Measurements from ENCODE around the gene CCDC74A.
A peak's percentile ranks its signal among the peaks of the same experiment; 100 is the strongest.
"Not testable (repeated sequence)": the region's sequence is repeated elsewhere in the genome, so short reads cannot be mapped to it uniquely, and the experiment has no call there.

CCDC74A gene

GRCh38 chr2:131527131-131528001 is at the start of gene CCDC74A:
TSS of gene CCDC74A (plus strand) at chr2:131527888. CDS start at chr2:131527971, 83 bp downstream.
- TF ChIP-seq CEBPB (IDR thresholded peaks at IDR 0.05); ZBTB7A (IDR thresholded peaks at IDR 0.05; ENCODE audit: low read depth); TAF1 (IDR thresholded peaks at IDR 0.05; ENCODE audit: low read depth): not testable (repeated sequence)

GRCh38 chr2:131488306-131489205 is 39.1 kb upstream of the CCDC74A start:
- TF ChIP-seq, protein P1, sequence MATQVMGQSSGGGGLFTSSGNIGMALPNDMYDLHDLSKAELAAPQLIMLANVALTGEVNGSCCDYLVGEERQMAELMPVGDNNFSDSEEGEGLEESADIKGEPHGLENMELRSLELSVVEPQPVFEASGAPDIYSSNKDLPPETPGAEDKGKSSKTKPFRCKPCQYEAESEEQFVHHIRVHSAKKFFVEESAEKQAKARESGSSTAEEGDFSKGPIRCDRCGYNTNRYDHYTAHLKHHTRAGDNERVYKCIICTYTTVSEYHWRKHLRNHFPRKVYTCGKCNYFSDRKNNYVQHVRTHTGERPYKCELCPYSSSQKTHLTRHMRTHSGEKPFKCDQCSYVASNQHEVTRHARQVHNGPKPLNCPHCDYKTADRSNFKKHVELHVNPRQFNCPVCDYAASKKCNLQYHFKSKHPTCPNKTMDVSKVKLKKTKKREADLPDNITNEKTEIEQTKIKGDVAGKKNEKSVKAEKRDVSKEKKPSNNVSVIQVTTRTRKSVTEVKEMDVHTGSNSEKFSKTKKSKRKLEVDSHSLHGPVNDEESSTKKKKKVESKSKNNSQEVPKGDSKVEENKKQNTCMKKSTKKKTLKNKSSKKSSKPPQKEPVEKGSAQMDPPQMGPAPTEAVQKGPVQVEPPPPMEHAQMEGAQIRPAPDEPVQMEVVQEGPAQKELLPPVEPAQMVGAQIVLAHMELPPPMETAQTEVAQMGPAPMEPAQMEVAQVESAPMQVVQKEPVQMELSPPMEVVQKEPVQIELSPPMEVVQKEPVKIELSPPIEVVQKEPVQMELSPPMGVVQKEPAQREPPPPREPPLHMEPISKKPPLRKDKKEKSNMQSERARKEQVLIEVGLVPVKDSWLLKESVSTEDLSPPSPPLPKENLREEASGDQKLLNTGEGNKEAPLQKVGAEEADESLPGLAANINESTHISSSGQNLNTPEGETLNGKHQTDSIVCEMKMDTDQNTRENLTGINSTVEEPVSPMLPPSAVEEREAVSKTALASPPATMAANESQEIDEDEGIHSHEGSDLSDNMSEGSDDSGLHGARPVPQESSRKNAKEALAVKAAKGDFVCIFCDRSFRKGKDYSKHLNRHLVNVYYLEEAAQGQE (IDR thresholded peaks at IDR 0.05; ENCODE audit: low read depth), result peak; percentile 60
- TF ChIP-seq MAX (IDR thresholded peaks at IDR 0.05) (no peak), TEAD4 (IDR thresholded peaks at IDR 0.05) (no peak)

GRCh38 chr2:131492015-131492417 is 35.7 kb upstream of the CCDC74A start, which contains the start of gene MZT2A:
TSS of gene MZT2A (minus strand) at chr2:131492397. CDS start at chr2:131492376, 21 bp downstream.
- TF ChIP-seq TAF1 (IDR thresholded peaks at IDR 0.05; ENCODE audit: low read depth), result 0 out of 2 replicates have a peak, but pooled peaks have one; percentile 7

DNA sequence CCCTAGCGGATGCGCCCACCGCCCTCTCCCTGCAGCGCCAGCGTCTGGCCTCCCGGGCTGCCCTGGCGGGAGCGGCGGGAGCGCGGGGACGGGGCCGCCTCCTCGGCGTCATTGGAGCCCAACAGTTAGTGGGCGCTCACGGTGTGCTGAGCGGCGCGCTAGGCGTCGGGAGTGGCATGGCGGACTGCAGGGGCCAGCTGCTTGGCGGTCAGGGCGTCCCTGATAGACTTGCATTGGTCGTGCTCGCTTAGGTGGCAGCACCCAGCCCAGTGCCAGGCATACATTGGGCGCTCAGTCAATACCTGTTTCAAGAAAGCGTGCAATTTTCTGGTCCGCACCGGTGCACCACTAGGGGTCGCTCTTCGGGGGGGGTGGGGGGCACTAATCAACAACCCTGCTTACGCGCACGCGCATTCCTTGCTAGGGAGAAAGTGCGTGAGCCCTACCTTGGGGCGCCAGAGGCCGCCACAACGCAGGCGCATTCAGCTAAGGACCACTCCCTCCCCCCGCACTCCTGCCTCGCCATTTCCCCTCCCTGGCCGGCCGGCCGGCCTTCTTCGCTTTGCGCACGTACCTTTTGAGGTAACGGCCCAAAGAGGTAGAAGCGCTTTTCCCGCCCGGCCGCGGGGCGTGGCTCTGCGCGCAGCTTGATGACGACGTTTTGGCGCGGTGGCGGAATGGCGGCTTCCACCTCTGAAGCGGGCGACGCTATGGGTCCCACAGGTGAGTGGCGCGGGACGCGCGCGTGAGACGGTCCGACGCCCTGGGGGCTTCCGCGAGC is 35.1 kb upstream of the CCDC74A start:
- TF ChIP-seq TAF1 (IDR thresholded peaks at IDR 0.05; ENCODE audit: low read depth), result peak; percentile 72
- peak; percentile 21; the same call in 1 of the 2 replicates for TF ChIP-seq ZBTB7A (IDR thresholded peaks at IDR 0.05; ENCODE audit: low read depth)
- peak; percentile 94 for TF ChIP-seq CREB1 (IDR thresholded peaks at IDR 0.05; ENCODE audit: low read depth)
- TF ChIP-seq EGR1 (IDR thresholded peaks at IDR 0.05), result 0 out of 2 replicates have a peak, but pooled peaks have one; percentile 22
- peak; percentile 80 for TF ChIP-seq MAX (IDR thresholded peaks at IDR 0.05)
- TF ChIP-seq FOXM1 (IDR thresholded peaks at IDR 0.05; ENCODE audit: borderline replicate concordance, low read depth), result no peak
- peak; percentile 92 for TF ChIP-seq YY1 (IDR thresholded peaks at IDR 0.05; ENCODE audit: low read depth)
- TF ChIP-seq EP300 (IDR thresholded peaks at IDR 0.05; ENCODE audit: borderline replicate concordance), result no peak
- TF ChIP-seq USF1 (IDR thresholded peaks at IDR 0.05), result no peak
- peak; percentile 44 for TF ChIP-seq TCF12 (IDR thresholded peaks at IDR 0.05; ENCODE audit: low read depth)
- TF ChIP-seq RAD21 (IDR thresholded peaks at IDR 0.05; ENCODE audit: low read depth), result no peak; the same call in 1 of the 2 replicates

- TF ChIP-seq NFIC (IDR thresholded peaks at IDR 0.05) (no peak), EP300 (IDR thresholded peaks at IDR 0.05; ENCODE audit: borderline replicate concordance) (no peak), CREB1 (IDR thresholded peaks at IDR 0.05; ENCODE audit: low read depth) (no peak), TCF12 (IDR thresholded peaks at IDR 0.05; ENCODE audit: low read depth) (no peak; the same call in 1 of the 2 replicates), TAF1 (IDR thresholded peaks at IDR 0.05; ENCODE audit: low read depth) (no peak), CEBPB (IDR thresholded peaks at IDR 0.05) (no peak), USF1 (IDR thresholded peaks at IDR 0.05) (no peak), TEAD4 (IDR thresholded peaks at IDR 0.05) (no peak), RAD21 (IDR thresholded peaks at IDR 0.05; ENCODE audit: low read depth) (no peak), ZBTB7A (IDR thresholded peaks at IDR 0.05; ENCODE audit: low read depth) (no peak), FOXM1 (IDR thresholded peaks at IDR 0.05; ENCODE audit: borderline replicate concordance, low read depth) (no peak), YY1 (IDR thresholded peaks at IDR 0.05; ENCODE audit: low read depth) (no peak), MAX (IDR thresholded peaks at IDR 0.05) (no peak; the same call in 1 of the 2 replicates), EGR1 (IDR thresholded peaks at IDR 0.05) (no peak)
- TF ChIP-seq, protein P1 (IDR thresholded peaks at IDR 0.05; ENCODE audit: low read depth), result no peak
These were observed 34.3 kb upstream of the CCDC74A start for GRCh38 chr2:131493199-131493968.

Measured in Ishikawa (cell line).